ENCODE results near the gene VAMP1.
A peak's percentile ranks its signal among the peaks of the same experiment; 100 is the strongest.
"Not testable (repeated sequence)": the region's sequence is repeated elsewhere in the genome, so short reads cannot be mapped to it uniquely, and the experiment has no call there.

Gene VAMP1

GRCh38 chr12:6469609-6470374 is 685 bp downstream of the VAMP1 start:
- no peak for DNase-seq

- DNase-seq, result no peak
These were observed 1.4 kb downstream of the VAMP1 start for GRCh38 chr12:6469092-6469491.

- no peak for DNase-seq
These were observed 2.2 kb downstream of the VAMP1 start for GRCh38 chr12:6468283-6468575.

- DNase-seq, result not testable (repeated sequence)
These were observed 2.8 kb downstream of the VAMP1 start for GRCh38 chr12:6467571-6468282.

GRCh38 chr12:6466751-6467150 is 3.7 kb downstream of the VAMP1 start:
- DNase-seq, result not testable (repeated sequence)

GRCh38 chr12:6466184-6466573 is 4.3 kb downstream of the VAMP1 start:
- no peak for DNase-seq

GRCh38 chr12:6465467-6466183 is 4.9 kb downstream of the VAMP1 start:
- peak; percentile 24 for DNase-seq

GRCh38 chr12:6464531-6464930 is 5.9 kb downstream of the VAMP1 start:
- no peak for DNase-seq

- DNase-seq, result no peak
These were observed 6.6 kb downstream of the VAMP1 start for GRCh38 chr12:6463858-6464257.

GRCh38 chr12:6463216-6463615 is 7.3 kb downstream of the VAMP1 start:
- DNase-seq, result no peak

- DNase-seq, result peak; percentile 18
These were observed 8.1 kb downstream of the VAMP1 start for GRCh38 chr12:6462234-6462995.

- DNase-seq, result peak; percentile 60
These were observed 8.9 kb downstream of the VAMP1 start for GRCh38 chr12:6461401-6462233.

- DNase-seq, result no peak
These were observed 9.6 kb downstream of the VAMP1 start for GRCh38 chr12:6460751-6461371.

GRCh38 chr12:6459004-6459337 is 11.5 kb downstream of the VAMP1 start:
- no peak for DNase-seq

- DNase-seq, result no peak
These were observed 12.0 kb downstream of the VAMP1 start for GRCh38 chr12:6458281-6459003.

- no peak for DNase-seq
These were observed 13.1 kb downstream of the VAMP1 start for GRCh38 chr12:6457220-6457945.

- DNase-seq, result no peak
These were observed 17.4 kb downstream of the VAMP1 start for GRCh38 chr12:6452944-6453630.

- no peak for DNase-seq
These were observed 18.1 kb downstream of the VAMP1 start for GRCh38 chr12:6452245-6452943.
